Measurements from ENCODE around the gene ACSM4. TPM values are rescaled to one million over a fixed set of nuclear protein-coding genes. Genes with fewer than 3 reads are reported as not detected.

Gene ACSM4
- total and polyA plus RNA-seq, 8 donors = 0.15 TPM; not detected in 7

GRCh38 chr12:7304456-7304855 lies 584 bp downstream of the ACSM4 start:
- no peak overlapping the region for H3K4me3 ChIP-seq
- no peak for TF ChIP-seq CTCF (IDR thresholded peaks at IDR 0.05)
- peaks cover 0 to 4% of the 10 kb centered on the region in 2 donors for H3K27me3 ChIP-seq
- ATAC-seq = no peak
- no peaks in the 10 kb centered on the region for H3K36me3 ChIP-seq
- DNase-seq = no peak
- intact Hi-C loops (cut with DNase I) = no loop called here
- no peak overlapping the region for H3K27ac ChIP-seq
- H3K4me1 ChIP-seq = no peaks in the 10 kb centered on the region
- H3K9me3 ChIP-seq = no peaks in the 10 kb centered on the region

GRCh38 chr12:7310070-7310469 lies 6.2 kb downstream of the ACSM4 start:
- Histone ChIP-seq H3K27me3 (no peaks in the 10 kb centered on the region), H3K27ac (no peak overlapping the region), H3K4me1 (no peaks in the 10 kb centered on the region), H3K9me3 (no peaks in the 10 kb centered on the region), H3K36me3 (no peaks in the 10 kb centered on the region), H3K4me3 (no peak overlapping the region)
- no peak for DNase-seq
- no peak for ATAC-seq
- no peak for TF ChIP-seq CTCF (IDR thresholded peaks at IDR 0.05)
- intact Hi-C loops (cut with DNase I) = no loop called here

- intact Hi-C loops (cut with DNase I) = no loop called here
Measured at GRCh38 chr12:7319930-7320329, 16.1 kb downstream of the ACSM4 start.

GRCh38 chr12:7321624-7322023 lies 17.8 kb downstream of the ACSM4 start:
- no peak overlapping the region for H3K27ac ChIP-seq
- no peak overlapping the region for H3K4me3 ChIP-seq
- no peaks in the 10 kb centered on the region for H3K4me1 ChIP-seq
- no peaks in the 10 kb centered on the region for H3K9me3 ChIP-seq
- H3K27me3 ChIP-seq = no peaks in the 10 kb centered on the region
- intact Hi-C loops (cut with DNase I) = no loop called here
- DNase-seq = no peak
- no peaks in the 10 kb centered on the region for H3K36me3 ChIP-seq
- TF ChIP-seq CTCF (IDR thresholded peaks at IDR 0.05) = no peak
- no peak for ATAC-seq

More at GRCh38 chr12:7319930-7320329, 16.1 kb downstream of the ACSM4 start:
- Histone ChIP-seq H3K27ac (no peak overlapping the region), H3K36me3 (no peaks in the 10 kb centered on the region), H3K27me3 (no peaks in the 10 kb centered on the region), H3K9me3 (no peaks in the 10 kb centered on the region), H3K4me3 (no peak overlapping the region), H3K4me1 (no peaks in the 10 kb centered on the region)
- ATAC-seq = no peak
- no peak for DNase-seq
- TF ChIP-seq CTCF (IDR thresholded peaks at IDR 0.05) = no peak

GRCh38 chr12:7322599-7322998 lies 18.7 kb downstream of the ACSM4 start:
- no peak overlapping the region for H3K4me3 ChIP-seq
- H3K27me3 ChIP-seq = no peaks in the 10 kb centered on the region
- no peak overlapping the region for H3K27ac ChIP-seq
- no peaks in the 10 kb centered on the region for H3K4me1 ChIP-seq
- no peak for TF ChIP-seq CTCF (IDR thresholded peaks at IDR 0.05)
- ATAC-seq = no peak
- intact Hi-C loops (cut with DNase I) = no loop called here
- no peaks in the 10 kb centered on the region for H3K9me3 ChIP-seq
- H3K36me3 ChIP-seq = no peaks in the 10 kb centered on the region
- no peak for DNase-seq
